HG03565 (cell line): Measurements from ENCODE around the gene SP2.

Source experiments
- ATAC-seq: cut with Tn5 transposase; IDR thresholded peaks from one replicate; pipeline ENCODE4 v1.9.1; 2021; ENCODE audit warnings: mild to moderate bottlenecking, moderate library complexity; ENCODE audit not compliant: unreplicated experiment

SP2 gene

GRCh38 chr17:47889734-47890529 is 6.1 kb upstream of the SP2 start:
- no peak for ATAC-seq

GRCh38 chr17:47891545-47892088 is 4.4 kb upstream of the SP2 start:
- ATAC-seq, result no peak

GRCh38 chr17:47894498-47895346 is 1.3 kb upstream of the SP2 start:
- no peak for ATAC-seq

- ATAC-seq, result no peak
Observed at GRCh38 chr17:47895347-47895855, 635 bp upstream of the SP2 start.

- ATAC-seq, result no peak
Observed at GRCh38 chr17:47896672-47897490, 845 bp downstream of the SP2 start.

- no peak for ATAC-seq
Observed at GRCh38 chr17:47897561-47897960, 1.5 kb downstream of the SP2 start.

- no peak for ATAC-seq
Observed at GRCh38 chr17:47898241-47898640, 2.2 kb downstream of the SP2 start.

- no peak for ATAC-seq
Observed at GRCh38 chr17:47899643-47900042, 3.6 kb downstream of the SP2 start.

- ATAC-seq, result no peak
Observed at GRCh38 chr17:47901423-47901822, 5.4 kb downstream of the SP2 start.

- ATAC-seq, result no peak
Observed at GRCh38 chr17:47902039-47902744, 6.2 kb downstream of the SP2 start.

- ATAC-seq, result no peak
Observed at GRCh38 chr17:47905221-47905733, 9.2 kb downstream of the SP2 start.

- ATAC-seq, result no peak
Observed at GRCh38 chr17:47906443-47906842, 10.4 kb downstream of the SP2 start.

GRCh38 chr17:47907932-47908562 is 12.0 kb downstream of the SP2 start:
- ATAC-seq, result no peak

GRCh38 chr17:47913050-47913449 is 17.0 kb downstream of the SP2 start:
- no peak for ATAC-seq

- no peak for ATAC-seq
Observed at GRCh38 chr17:47914306-47914948, 18.4 kb downstream of the SP2 start.

- no peak for ATAC-seq
Observed at GRCh38 chr17:47915776-47916398, 19.9 kb downstream of the SP2 start.

GRCh38 chr17:47916489-47917208 is 20.6 kb downstream of the SP2 start:
- no peak for ATAC-seq

- ATAC-seq, result no peak
Observed at GRCh38 chr17:47917581-47917980, 21.5 kb downstream of the SP2 start.
